Natural killer cell (primary cell): ENCODE data around the gene CLSTN2. TPM values are rescaled to one million over a fixed set of nuclear protein-coding genes. Genes with fewer than 3 reads are reported as not detected.

Source experiments
- ATAC-seq, 3 donors: fragments of 150-1000 bp in 2 of 3; fragments of 200-7000 bp in 1 of 3; cut with Tn5 transposase; 1 replicate in 1 of 3; 2 replicates in 2 of 3; pipeline ENCODE4 v1.10.0; 2021; ENCODE audit warnings: mild to moderate bottlenecking in 2 of 3, moderate library complexity in 2 of 3
- DNase-seq, 2 donors: peaks; one replicate each; pipeline versions ENCODE4 v3.0.0 to v3.0.0-alpha.2; 2013 to 2021; ENCODE audit warnings: mixed read lengths in 1 of 2
- H3K27ac ChIP-seq: one replicate; pipeline ENCODE4 v1.5.1; 2013; ENCODE audit warnings: mild to moderate bottlenecking, low read length
- H3K27me3 ChIP-seq: one replicate; pipeline ENCODE4 v1.6.1; 2013; ENCODE audit warnings: low read length; ENCODE audit not compliant: control insufficient read depth, insufficient read depth
- H3K36me3 ChIP-seq: one replicate; pipeline ENCODE4 v1.6.1; 2013; ENCODE audit warnings: low read length; ENCODE audit not compliant: control insufficient read depth, insufficient read depth
- H3K4me1 ChIP-seq: one replicate; pipeline ENCODE4 v1.6.1; 2013; ENCODE audit warnings: low read length; ENCODE audit not compliant: control insufficient read depth, insufficient read depth
- H3K4me3 ChIP-seq: one replicate; pipeline ENCODE4 v1.5.1; 2013; ENCODE audit warnings: low read length
- H3K9me3 ChIP-seq: one replicate; pipeline ENCODE4 v1.6.1; 2013; ENCODE audit warnings: low read length; ENCODE audit not compliant: control insufficient read depth, insufficient read depth
- H3K27ac Mint-ChIP-seq, 2 donors: one replicate each; pipeline ENCODE4 v1.8.0; 2022; ENCODE audit warnings: mild to moderate bottlenecking in 2 of 2, mixed read lengths in 2 of 2, moderate library complexity in 1 of 2
- H3K27me3 Mint-ChIP-seq, 2 donors: one replicate each; pipeline ENCODE4 v1.8.0; 2022; ENCODE audit warnings: low read depth in 2 of 2, mixed read lengths in 2 of 2
- H3K36me3 Mint-ChIP-seq: one replicate; pipeline ENCODE4 v1.8.0; 2022; ENCODE audit warnings: mixed read lengths
- H3K4me1 Mint-ChIP-seq, 2 donors: one replicate each; pipeline ENCODE4 v1.8.0; 2022; ENCODE audit warnings: mixed read lengths in 2 of 2
- H3K4me3 Mint-ChIP-seq: one replicate; pipeline ENCODE4 v1.8.0; 2022; ENCODE audit warnings: mild to moderate bottlenecking, moderate library complexity, mixed read lengths
- H3K9me3 Mint-ChIP-seq, 2 donors: one replicate each; pipeline ENCODE4 v1.8.0; 2022; ENCODE audit warnings: mixed read lengths in 2 of 2
- WGBS: methylation state at CpG from one replicate; pipeline ENCODE4 v1.1.7; 2013; ENCODE audit warnings: missing lambda C conversion rate; ENCODE audit not compliant: insufficient coverage; 5-methylcytosine and 5-hydroxymethylcytosine counted together
- intact Hi-C: fragments of 100-400 bp; cut with micrococcal nuclease; formaldehyde crosslinking; loops from one replicate; pipeline ENCODE4 v1.14.2; 2022
- total RNA-seq, 4 donors: library from RNA; stranded (reverse); fragments of 120-200 nt in 1 of 4; gene quantifications; one replicate each; pipeline versions ENCODE4 v1.2.3 to v1.2.4, GENCODE V29; 2013 to 2022
- TF ChIP-seq, protein P1 (sequence below): fragments of 200-600 bp; IDR thresholded peaks from one replicate; pipeline ENCODE4 v1.8.0; 2022; ENCODE audit warnings: antibody characterized with exemption

CLSTN2 gene
- total RNA-seq, 3 donors from 2014 or later (not counting 1 experiment from before 2014, with no cell fraction given): 0.05 TPM; not detected in 2

- ATAC-seq: no peak
- intact Hi-C loops: no loop called here
- H3K36me3 Mint-ChIP-seq: no peaks in the 10 kb centered on the region
These were observed 227.6 kb downstream of the CLSTN2 start for GRCh38 chr3:140162551-140162950.

GRCh38 chr3:140163159-140163763 is 228.3 kb downstream of the CLSTN2 start:
- no peak overlapping the region for H3K4me3 Mint-ChIP-seq
- no peaks in the 10 kb centered on the region for H3K36me3 Mint-ChIP-seq

More at GRCh38 chr3:140162551-140162950, 227.6 kb downstream of the CLSTN2 start:
- Mint-ChIP-seq H3K4me3 (no peak overlapping the region), H3K27ac (no peak overlapping the region), H3K4me1 (no peaks in the 10 kb centered on the region), H3K9me3 (peaks cover 2 to 3% of the 10 kb centered on the region in 2 donors), H3K27me3 (peaks cover 0 to 2% of the 10 kb centered on the region in 2 donors)
- WGBS: 95% methylated on average over 4 of the region's 5 CpGs
- TF ChIP-seq, protein P1, sequence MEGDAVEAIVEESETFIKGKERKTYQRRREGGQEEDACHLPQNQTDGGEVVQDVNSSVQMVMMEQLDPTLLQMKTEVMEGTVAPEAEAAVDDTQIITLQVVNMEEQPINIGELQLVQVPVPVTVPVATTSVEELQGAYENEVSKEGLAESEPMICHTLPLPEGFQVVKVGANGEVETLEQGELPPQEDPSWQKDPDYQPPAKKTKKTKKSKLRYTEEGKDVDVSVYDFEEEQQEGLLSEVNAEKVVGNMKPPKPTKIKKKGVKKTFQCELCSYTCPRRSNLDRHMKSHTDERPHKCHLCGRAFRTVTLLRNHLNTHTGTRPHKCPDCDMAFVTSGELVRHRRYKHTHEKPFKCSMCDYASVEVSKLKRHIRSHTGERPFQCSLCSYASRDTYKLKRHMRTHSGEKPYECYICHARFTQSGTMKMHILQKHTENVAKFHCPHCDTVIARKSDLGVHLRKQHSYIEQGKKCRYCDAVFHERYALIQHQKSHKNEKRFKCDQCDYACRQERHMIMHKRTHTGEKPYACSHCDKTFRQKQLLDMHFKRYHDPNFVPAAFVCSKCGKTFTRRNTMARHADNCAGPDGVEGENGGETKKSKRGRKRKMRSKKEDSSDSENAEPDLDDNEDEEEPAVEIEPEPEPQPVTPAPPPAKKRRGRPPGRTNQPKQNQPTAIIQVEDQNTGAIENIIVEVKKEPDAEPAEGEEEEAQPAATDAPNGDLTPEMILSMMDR: no peak
- Histone ChIP-seq H3K4me1 (no peaks in the 10 kb centered on the region), H3K27ac (no peak overlapping the region), H3K27me3 (no peaks in the 10 kb centered on the region), H3K9me3 (no peaks in the 10 kb centered on the region), H3K4me3 (no peak overlapping the region), H3K36me3 (no peaks in the 10 kb centered on the region)
- no peak for DNase-seq

DNA sequence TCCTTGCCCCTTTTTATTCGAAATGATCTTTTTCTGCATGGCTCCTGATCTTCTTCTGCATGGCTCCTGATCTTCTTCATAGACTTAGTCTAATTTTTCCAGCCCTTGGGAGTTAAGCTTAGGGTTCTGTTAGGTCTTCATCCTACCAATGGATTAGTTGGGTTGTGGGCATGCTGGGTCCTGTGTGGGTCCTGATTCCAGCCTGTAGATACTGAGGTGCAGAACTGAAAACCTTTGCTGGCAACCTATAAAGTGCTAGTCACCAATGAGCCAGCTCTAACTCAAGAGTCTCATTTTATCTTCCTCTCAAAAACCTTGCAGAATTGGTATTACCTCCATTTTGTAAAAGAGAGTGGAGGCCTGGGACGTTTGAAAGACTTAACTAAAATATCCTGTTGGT is 229.2 kb downstream of the CLSTN2 start:
- no peaks in the 10 kb centered on the region for H3K27me3 ChIP-seq
- DNase-seq: no peak
- no peak overlapping the region for H3K4me3 Mint-ChIP-seq
- no peaks in the 10 kb centered on the region for H3K36me3 Mint-ChIP-seq
- no peak overlapping the region for H3K27ac Mint-ChIP-seq
- peaks cover 0 to 2% of the 10 kb centered on the region in 2 donors for H3K27me3 Mint-ChIP-seq
- TF ChIP-seq, protein P1: no peak
- no peak for ATAC-seq
- H3K9me3 ChIP-seq: no peaks in the 10 kb centered on the region
- no peak overlapping the region for H3K27ac ChIP-seq
- 89% methylated on average over 2 of the region's 2 CpGs for WGBS
- H3K4me3 ChIP-seq: no peak overlapping the region
- no peaks in the 10 kb centered on the region for H3K4me1 Mint-ChIP-seq
- H3K4me1 ChIP-seq: no peaks in the 10 kb centered on the region
- no peaks in the 10 kb centered on the region for H3K36me3 ChIP-seq
- intact Hi-C loops: no loop called here
- peaks cover 2 to 3% of the 10 kb centered on the region in 2 donors for H3K9me3 Mint-ChIP-seq

More at GRCh38 chr3:140163159-140163763, 228.3 kb downstream of the CLSTN2 start:
- H3K27me3 Mint-ChIP-seq: peaks cover 0 to 2% of the 10 kb centered on the region in 2 donors
- TF ChIP-seq, protein P1: no peak
- Histone ChIP-seq H3K36me3 (no peaks in the 10 kb centered on the region), H3K27me3 (no peaks in the 10 kb centered on the region), H3K27ac (no peak overlapping the region), H3K9me3 (no peaks in the 10 kb centered on the region), H3K4me1 (no peaks in the 10 kb centered on the region), H3K4me3 (no peak overlapping the region)
- 78% methylated on average over 2 of the region's 2 CpGs for WGBS
- intact Hi-C loops: no loop called here
- ATAC-seq: no peak
- H3K9me3 Mint-ChIP-seq: peaks cover 2 to 3% of the 10 kb centered on the region in 2 donors
- H3K4me1 Mint-ChIP-seq: no peaks in the 10 kb centered on the region
- H3K27ac Mint-ChIP-seq: no peak overlapping the region
- no peak for DNase-seq
